Smooth muscle cell of the brain vasculature (primary cell): ENCODE measurements around the gene IBA57.
"Not testable (repeated sequence)": the region's sequence is repeated elsewhere in the genome, so short reads cannot be mapped to it uniquely, and the experiment has no call there.

ENCODE experiments used
- DNase-seq: peaks from one replicate; pipeline ENCODE4 v3.0.0-alpha.2; 2012; ENCODE audit warnings: low read depth, low spot score

The IBA57 gene

GRCh38 chr1:228212415-228212965, 46.9 kb downstream of the IBA57 start:
- no peak for DNase-seq

- peak; percentile 23 for DNase-seq
Measured at GRCh38 chr1:228212966-228213844, 47.6 kb downstream of the IBA57 start.

GRCh38 chr1:228213917-228214808, 48.6 kb downstream of the IBA57 start:
- DNase-seq: no peak

- no peak for DNase-seq
Measured at GRCh38 chr1:228214921-228215662, 49.5 kb downstream of the IBA57 start.

GRCh38 chr1:228215663-228216116, 50.1 kb downstream of the IBA57 start:
- DNase-seq: no peak

- no peak for DNase-seq
Measured at GRCh38 chr1:228216371-228217320, 51.0 kb downstream of the IBA57 start.

GRCh38 chr1:228217551-228218344, 52.1 kb downstream of the IBA57 start:
- DNase-seq: no peak

GRCh38 chr1:228218513-228219244, 53.1 kb downstream of the IBA57 start:
- DNase-seq: no peak

- no peak for DNase-seq
Measured at GRCh38 chr1:228219245-228219961, 53.8 kb downstream of the IBA57 start.

GRCh38 chr1:228219962-228220780, 54.6 kb downstream of the IBA57 start:
- DNase-seq: no peak

GRCh38 chr1:228221097-228221496, 55.5 kb downstream of the IBA57 start:
- not testable (repeated sequence) for DNase-seq

GRCh38 chr1:228222548-228222947, 56.9 kb downstream of the IBA57 start:
- DNase-seq: no peak

GRCh38 chr1:228224198-228225164, 58.9 kb downstream of the IBA57 start:
- DNase-seq: no peak

GRCh38 chr1:228225165-228225710, 59.6 kb downstream of the IBA57 start:
- no peak for DNase-seq

- DNase-seq: no peak
Measured at GRCh38 chr1:228225740-228226139, 60.1 kb downstream of the IBA57 start.
